Activated CD4-positive, alpha-beta T cell treated with anti-CD3 and anti-CD28 coated beads for 36 hours (primary cell): ENCODE measurements around the gene FANCD2. TPM values are rescaled to one million over a fixed set of nuclear protein-coding genes. Genes with fewer than 3 reads are reported as not detected.
"Not testable (repeated sequence)": the region's sequence is repeated elsewhere in the genome, so short reads cannot be mapped to it uniquely, and the experiment has no call there.

Source experiments
- ATAC-seq: fragments of 200-7000 bp; cut with Tn5 transposase; one replicate; pipeline ENCODE4 v1.10.0; 2021; ENCODE audit warnings: mild to moderate bottlenecking, moderate library complexity
- CTCF ChIA-PET: fragments of 350-600 bp; sonication (Branson Sonifier 250); formaldehyde crosslinking; loops from one replicate; lab custom pipeline; 2021; ENCODE audit warnings: antibody characterized with exemption; lab: Charles Lee
- POLR2A ChIA-PET: fragments of 350-600 bp; sonication (Branson Sonifier 250); formaldehyde crosslinking; loops from one replicate; lab custom pipeline; 2021; ENCODE audit warnings: antibody characterized with exemption, inconsistent platforms; lab: Charles Lee
- DNase-seq: peaks from one replicate; pipeline ENCODE4 v3.0.0-alpha.2; 2020
- H3K27ac Mint-ChIP-seq: one replicate; pipeline ENCODE4 v1.8.0; 2021; ENCODE audit warnings: mixed read lengths
- H3K27me3 Mint-ChIP-seq: one replicate; pipeline ENCODE4 v1.8.0; 2021; ENCODE audit warnings: mixed read lengths
- H3K36me3 Mint-ChIP-seq: one replicate; pipeline ENCODE4 v1.8.0; 2021; ENCODE audit warnings: low read depth, mixed read lengths
- H3K4me1 Mint-ChIP-seq: one replicate; pipeline ENCODE4 v1.8.0; 2021; ENCODE audit warnings: mixed read lengths
- H3K4me3 Mint-ChIP-seq: one replicate; pipeline ENCODE4 v1.8.0; 2021; ENCODE audit warnings: mild to moderate bottlenecking, moderate library complexity, mixed read lengths
- H3K9me3 Mint-ChIP-seq: one replicate; pipeline ENCODE4 v1.8.0; 2021; ENCODE audit warnings: low read depth, mixed read lengths
- intact Hi-C, 2 experiments: fragments of 100-400 bp; cut with DNase I in 1 of 2; cut with micrococcal nuclease in 1 of 2; formaldehyde crosslinking; loops; one replicate each; pipeline versions ENCODE4 v1.14.2 to v1.15.1; 2022 to 2024; cut with DNase I, micrococcal nuclease
- total RNA-seq, 2 experiments: library from RNA; stranded (reverse); gene quantifications; one replicate each; pipeline ENCODE4 v1.2.3, GENCODE V29; 2021

The FANCD2 gene
- total RNA-seq, 2 experiments from 2014 or later, result 86.4 to 87.7 TPM

DNA sequence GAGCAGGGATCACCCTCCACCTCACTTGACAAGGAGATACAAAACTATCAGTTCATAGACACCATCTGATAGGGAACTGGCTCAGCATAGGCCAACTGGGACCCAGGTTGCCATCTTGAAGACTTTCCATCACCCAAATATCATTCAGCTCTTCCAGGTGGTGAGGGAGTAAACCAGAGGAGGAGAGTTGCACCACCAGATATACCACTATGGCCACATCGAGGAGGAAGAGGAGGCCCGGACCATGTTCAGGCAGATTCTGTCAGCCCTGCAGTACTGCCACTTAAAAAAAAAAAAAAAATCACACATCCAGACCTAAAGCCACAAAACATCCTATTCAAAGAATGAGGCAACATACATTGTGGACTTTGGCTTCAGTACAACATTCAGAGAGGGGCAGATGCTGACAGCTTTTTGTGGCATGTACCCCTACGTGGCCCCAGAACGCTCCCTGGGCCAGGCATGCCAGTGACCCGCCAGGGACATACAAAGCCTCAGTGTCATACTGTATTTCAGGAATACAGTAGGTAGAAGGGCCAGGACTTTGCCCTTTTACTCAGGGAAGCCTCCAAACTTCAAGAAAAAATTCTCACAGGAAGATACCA lies 21.2 kb upstream of the FANCD2 start:
- no peak for ATAC-seq
- no peaks in the 10 kb centered on the region for H3K9me3 Mint-ChIP-seq
- no peak for DNase-seq
- no peak overlapping the region for H3K27ac Mint-ChIP-seq
- no peak overlapping the region for H3K4me3 Mint-ChIP-seq
- CTCF ChIA-PET, result interaction anchor here (0.8 kb wide), 1 partner anchor 17 kb away, joined by 3 read pairs; no protein-coding TSS in a partner anchor
- H3K36me3 Mint-ChIP-seq, result peaks cover 30% of the 10 kb centered on the region
- peaks cover 14% of the 10 kb centered on the region for H3K4me1 Mint-ChIP-seq
- POLR2A ChIA-PET, result no interaction called here
- intact Hi-C loops, result no loop called here
- H3K27me3 Mint-ChIP-seq, result no peaks in the 10 kb centered on the region

DNA sequence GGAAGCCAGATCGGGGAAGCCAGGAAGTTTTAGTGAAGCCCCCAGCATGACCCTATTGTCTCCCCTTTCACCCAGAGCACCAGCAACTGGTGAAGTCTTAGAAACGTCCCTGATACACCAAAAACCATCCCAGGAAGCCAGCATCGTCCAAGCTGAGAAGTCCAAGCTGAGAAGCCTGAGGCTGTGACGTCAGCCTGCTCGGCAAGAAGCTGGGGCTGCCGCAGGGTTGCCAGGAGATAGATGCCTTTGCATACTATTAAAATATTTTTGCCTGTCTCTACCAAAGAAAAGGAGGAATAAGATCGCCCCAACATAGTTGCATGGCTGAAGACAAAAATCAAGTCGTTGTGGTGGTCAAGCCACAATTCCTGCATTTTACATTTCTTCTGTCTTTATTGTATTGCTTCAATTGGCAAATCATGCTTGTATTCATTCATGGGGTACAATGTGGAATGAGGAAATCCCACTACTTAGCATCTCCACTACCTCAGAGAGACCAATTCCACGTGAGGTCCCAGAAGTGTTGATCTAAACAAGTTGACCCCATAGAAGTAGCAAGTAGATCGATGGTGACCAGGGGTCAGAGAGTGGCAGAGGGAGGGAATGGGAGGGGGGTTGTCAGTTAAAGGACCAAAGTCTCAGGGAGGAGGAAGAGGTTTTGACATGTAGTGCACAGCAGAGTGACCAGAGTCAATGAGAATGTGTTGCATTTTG lies 20.0 kb upstream of the FANCD2 start:
- intact Hi-C loops, result no loop called here
- Mint-ChIP-seq H3K4me3 (no peak overlapping the region), H3K4me1 (peaks cover 19% of the 10 kb centered on the region), H3K36me3 (peaks cover 22% of the 10 kb centered on the region), H3K9me3 (no peaks in the 10 kb centered on the region), H3K27me3 (peaks cover 4% of the 10 kb centered on the region), H3K27ac (no peak overlapping the region)
- no peak for ATAC-seq
- POLR2A ChIA-PET, result no interaction called here
- DNase-seq, result no peak
- CTCF ChIA-PET, result interaction anchor here (0.5 kb wide), 1 partner anchor 213 kb away, joined by 3 read pairs; no protein-coding TSS in a partner anchor

DNA sequence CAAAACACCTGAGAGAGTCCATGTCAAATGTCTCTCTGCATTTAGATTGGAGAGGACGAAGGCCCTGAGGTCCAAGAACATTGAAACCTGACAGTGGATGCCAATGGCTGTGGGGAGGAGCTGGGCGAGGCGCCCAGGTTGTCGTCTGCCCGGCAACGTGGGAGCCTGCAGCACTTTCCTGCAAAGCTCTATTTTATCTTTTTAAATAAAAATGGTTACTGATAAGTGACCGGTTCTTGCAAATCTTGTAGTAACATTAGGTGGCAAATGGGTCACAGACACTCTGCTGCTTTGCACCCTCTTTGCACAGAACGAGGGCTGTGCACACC lies 19.5 kb upstream of the FANCD2 start:
- Mint-ChIP-seq H3K27ac (no peak overlapping the region), H3K4me3 (no peak overlapping the region), H3K4me1 (peaks cover 19% of the 10 kb centered on the region), H3K27me3 (peaks cover 5% of the 10 kb centered on the region), H3K36me3 (peaks cover 17% of the 10 kb centered on the region), H3K9me3 (no peaks in the 10 kb centered on the region)
- intact Hi-C loops, result no loop called here
- ChIA-PET CTCF (interaction anchor here (0.5 kb wide), 1 partner anchor 213 kb away, joined by 3 read pairs; no protein-coding TSS in a partner anchor), POLR2A (no interaction called here)
- ATAC-seq (no peak), DNase-seq (no peak)

DNA sequence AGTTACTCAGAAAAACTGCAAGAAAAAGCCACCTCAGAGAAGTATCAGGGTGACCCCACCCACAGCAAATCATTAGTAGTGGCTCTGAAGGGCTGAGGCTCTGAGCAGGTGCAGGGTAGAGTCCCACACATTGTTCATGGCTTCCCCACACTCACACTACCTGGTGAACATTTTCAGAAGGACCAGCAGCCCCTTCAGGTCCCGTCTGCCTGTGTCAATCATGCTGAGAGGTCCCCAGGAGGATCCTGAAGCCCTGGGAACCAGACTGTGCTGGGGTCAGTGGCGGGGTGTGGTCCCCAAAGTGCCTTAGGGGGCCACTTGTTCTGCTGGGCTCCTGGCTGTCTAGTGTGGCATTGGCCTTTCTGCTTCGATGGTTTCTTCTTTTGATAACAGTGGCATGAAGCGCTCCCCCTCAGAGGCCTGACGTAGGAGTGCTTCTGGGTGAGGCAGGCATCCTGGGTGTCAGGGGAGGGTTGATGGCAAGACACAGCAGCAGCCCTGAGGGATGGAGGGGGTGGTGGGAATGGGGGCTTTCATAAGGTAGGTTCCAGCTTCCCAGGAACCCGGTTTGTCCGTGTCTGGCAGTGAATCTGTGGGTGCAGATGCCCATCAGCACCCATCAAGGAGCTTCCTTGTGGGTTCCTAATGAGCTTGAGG lies 19.0 kb upstream of the FANCD2 start:
- Mint-ChIP-seq H3K27ac (no peak overlapping the region), H3K27me3 (peaks cover 6% of the 10 kb centered on the region)
- CTCF ChIA-PET, result no interaction called here

DNA sequence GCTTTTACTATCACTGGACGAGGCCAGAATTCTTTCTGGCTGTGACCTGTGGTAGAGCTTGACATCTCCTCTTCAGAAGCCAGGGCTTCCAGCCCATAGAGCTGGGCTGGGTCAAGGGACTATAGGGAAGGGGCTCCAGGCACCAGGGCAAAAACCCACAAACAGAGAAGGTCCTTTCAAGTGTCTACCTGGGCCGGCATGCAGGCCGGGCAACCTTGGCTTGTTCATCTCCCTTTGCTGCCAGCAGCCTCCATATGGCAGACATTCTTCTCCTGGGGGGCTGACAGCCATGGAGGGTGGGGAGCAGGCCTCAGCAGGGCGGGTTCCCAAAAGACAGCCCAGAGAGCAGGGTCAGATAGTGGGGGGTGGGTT lies 18.0 kb upstream of the FANCD2 start:
- POLR2A ChIA-PET, H3K4me3 Mint-ChIP-seq, H3K27me3 Mint-ChIP-seq, ATAC-seq, DNase-seq, H3K9me3 Mint-ChIP-seq, H3K36me3 Mint-ChIP-seq, H3K27ac Mint-ChIP-seq: not testable (repeated sequence)
- intact Hi-C loops, result loop anchor here in 1 of 2 experiments (2.0 kb wide), 1 partner anchor 75 kb away; the partner anchor contains the start of gene CRELD1
- CTCF ChIA-PET, result interaction anchor here (1.1 kb wide), 1 partner anchor 64 kb away, joined by 5 read pairs; no protein-coding TSS in a partner anchor
- peaks cover 20% of the 10 kb centered on the region for H3K4me1 Mint-ChIP-seq

More for the DNA sequence above, 19.0 kb upstream of the FANCD2 start:
- Mint-ChIP-seq H3K4me3 (no peak overlapping the region), H3K36me3 (peaks cover 15% of the 10 kb centered on the region), H3K4me1 (peaks cover 20% of the 10 kb centered on the region), H3K9me3 (no peaks in the 10 kb centered on the region)
- ATAC-seq (no peak), DNase-seq (no peak)
- intact Hi-C loops, result no loop called here
- POLR2A ChIA-PET, result no interaction called here

DNA sequence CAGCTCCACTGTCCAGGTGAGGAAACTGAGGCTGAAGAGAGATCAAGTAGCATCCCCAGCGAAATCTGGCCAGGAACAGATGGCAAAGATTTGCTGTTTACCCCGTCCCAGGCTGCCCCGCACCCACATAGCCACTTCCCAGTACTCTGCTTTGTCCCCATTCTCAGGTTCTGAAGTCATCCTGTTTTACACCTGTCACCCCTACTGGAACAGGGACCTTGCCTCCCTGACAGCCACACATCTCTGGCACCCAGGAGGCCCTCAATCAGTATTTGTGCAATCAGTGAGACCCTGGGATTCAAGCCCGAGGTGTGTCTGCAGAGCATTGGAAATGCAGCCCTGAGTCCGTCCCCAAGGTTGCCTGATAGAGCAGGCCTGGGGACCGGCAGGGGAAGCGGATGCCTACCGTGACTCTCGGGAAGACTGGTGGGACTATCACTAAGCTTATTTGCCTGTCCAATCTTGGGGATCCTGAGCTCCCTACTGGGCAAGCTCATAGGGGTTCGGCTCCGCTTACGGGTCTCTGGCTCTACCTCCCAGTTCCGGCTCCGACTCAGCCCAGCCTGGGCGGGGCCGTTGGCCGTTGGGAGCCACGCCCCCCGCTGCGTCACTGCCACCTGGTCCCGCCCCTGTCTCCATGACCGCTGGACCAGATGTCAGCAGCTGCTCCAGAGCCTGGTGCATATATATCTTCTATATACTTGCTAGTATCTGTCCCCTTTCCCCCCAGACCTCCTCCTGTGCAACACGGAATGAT lies 17.5 kb upstream of the FANCD2 start:
- Mint-ChIP-seq H3K36me3 (peaks cover 4% of the 10 kb centered on the region), H3K4me3 (peak overlapping the region; percentile 48), H3K27ac (no peak overlapping the region), H3K4me1 (peaks cover 20% of the 10 kb centered on the region), H3K27me3 (peaks cover 6% of the 10 kb centered on the region), H3K9me3 (no peaks in the 10 kb centered on the region)
- ChIA-PET CTCF (interaction anchor here (1.1 kb wide), 1 partner anchor 64 kb away, joined by 5 read pairs; no protein-coding TSS in a partner anchor), POLR2A (interaction anchor here (0.5 kb wide), 1 partner anchor 266 kb away, joined by 3 read pairs; no protein-coding TSS in a partner anchor)
- intact Hi-C loops, result loop anchor here in 1 of 2 experiments (2.0 kb wide), 1 partner anchor 76 kb away; the partner anchor contains the start of gene CRELD1
- DNase-seq (peak; percentile 88), ATAC-seq (peak; percentile 83)

DNA sequence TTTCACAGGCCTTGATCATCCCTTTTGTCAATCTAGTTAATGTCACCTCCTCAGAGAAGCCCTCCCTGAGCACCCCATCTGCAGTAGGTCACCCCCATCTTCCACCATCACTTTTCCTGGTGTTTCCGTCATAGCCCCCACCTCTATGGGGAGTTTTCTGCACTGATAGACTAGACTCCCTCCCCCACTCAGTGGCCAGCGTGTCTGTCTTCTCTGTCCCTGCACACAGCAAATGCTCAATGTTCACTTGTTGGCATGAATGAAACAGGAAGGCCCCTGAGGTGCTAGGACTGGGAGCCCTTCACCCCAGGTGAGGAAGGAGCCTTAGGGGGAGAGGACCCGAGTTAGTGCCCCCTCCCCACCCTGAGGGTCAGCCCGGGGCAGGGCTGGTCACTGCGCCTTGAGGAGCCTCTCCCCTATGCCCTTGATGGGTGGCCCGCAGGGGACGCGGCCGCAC lies 15.8 kb upstream of the FANCD2 start:
- H3K4me3 Mint-ChIP-seq, result peak overlapping the region; percentile 22
- no peak overlapping the region for H3K27ac Mint-ChIP-seq
- H3K9me3 Mint-ChIP-seq, result no peaks in the 10 kb centered on the region
- ChIA-PET POLR2A (no interaction called here), CTCF (interaction anchor here (0.5 kb wide), 1 partner anchor 79 kb away, joined by 4 read pairs; no protein-coding TSS in a partner anchor)
- no peaks in the 10 kb centered on the region for H3K36me3 Mint-ChIP-seq
- DNase-seq (no peak), ATAC-seq (no peak)
- intact Hi-C loops, result loop anchor here (2.0 kb wide), 1 partner anchor 24 kb away; the partner anchor contains the start of gene EMC3 (in 2 of the 2)
- peaks cover 20% of the 10 kb centered on the region for H3K4me1 Mint-ChIP-seq
- peaks cover 6% of the 10 kb centered on the region for H3K27me3 Mint-ChIP-seq

DNA sequence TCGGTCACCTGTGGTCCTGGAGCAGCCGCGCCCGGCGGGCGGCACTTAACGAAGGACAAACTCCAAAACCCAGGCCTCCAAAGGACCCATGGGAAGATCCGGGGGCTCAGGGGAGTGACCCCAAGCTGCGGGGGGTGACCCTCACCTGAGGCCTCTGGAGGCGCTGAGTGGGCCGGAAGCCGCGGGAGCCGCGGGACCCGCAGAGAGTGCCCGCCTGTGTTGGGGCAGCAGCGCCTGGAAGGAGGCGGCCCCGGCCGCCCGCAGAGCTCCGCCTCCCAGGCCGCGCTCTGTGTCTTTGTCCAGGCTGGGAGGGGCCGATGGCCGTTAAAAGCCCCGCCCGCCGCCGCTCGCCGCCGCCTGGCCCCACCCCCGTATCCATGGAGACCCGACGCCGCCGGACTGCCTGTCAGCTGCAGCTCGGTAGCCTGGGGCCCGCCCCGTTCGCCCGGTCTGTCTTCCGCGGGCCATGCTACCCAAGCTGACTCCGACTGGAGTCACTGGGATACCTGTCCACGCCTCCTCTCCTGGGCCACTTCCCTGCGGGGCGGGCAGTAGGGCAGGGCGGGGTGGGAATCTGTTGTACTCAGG lies 15.3 kb upstream of the FANCD2 start:
- ChIA-PET CTCF (interaction anchor here (0.5 kb wide), 1 partner anchor 79 kb away, joined by 4 read pairs; no protein-coding TSS in a partner anchor), POLR2A (no interaction called here)
- no peaks in the 10 kb centered on the region for H3K36me3 Mint-ChIP-seq
- peak overlapping the region; percentile 22 for H3K4me3 Mint-ChIP-seq
- no peaks in the 10 kb centered on the region for H3K9me3 Mint-ChIP-seq
- peak; percentile 92 for DNase-seq
- ATAC-seq, result peak; percentile 83
- intact Hi-C loops, result loop anchor here (1.0 to 2.0 kb wide), 2 partner anchors 15 to 24 kb away; partner anchors contain the start of genes EMC3 (in 2 of the 2) and FANCD2 (in 1 of the 2)
- H3K4me1 Mint-ChIP-seq, result peaks cover 20% of the 10 kb centered on the region
- peaks cover 6% of the 10 kb centered on the region for H3K27me3 Mint-ChIP-seq
- H3K27ac Mint-ChIP-seq, result no peak overlapping the region

DNA sequence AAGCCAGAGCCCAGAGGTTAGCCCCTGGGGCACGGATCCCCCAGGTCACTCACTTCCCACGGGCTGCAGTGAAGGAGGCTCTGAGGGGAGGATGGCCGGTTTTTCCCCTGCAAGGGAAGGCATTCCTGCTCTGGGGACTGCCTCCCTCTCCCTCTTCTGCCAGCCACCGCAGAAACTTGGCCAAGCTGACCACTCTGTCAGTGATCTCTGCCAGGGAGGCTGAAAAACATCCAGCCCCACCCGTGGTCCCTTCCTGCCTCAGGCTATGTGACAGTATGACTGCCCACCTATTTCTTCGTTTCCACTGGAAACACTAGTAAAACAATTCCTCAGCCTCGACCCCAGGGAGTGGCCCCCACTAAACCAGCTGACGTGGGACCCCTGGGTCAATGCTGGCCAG lies 14.6 kb upstream of the FANCD2 start:
- Mint-ChIP-seq H3K36me3 (no peaks in the 10 kb centered on the region), H3K9me3 (no peaks in the 10 kb centered on the region), H3K4me1 (peaks cover 20% of the 10 kb centered on the region), H3K27me3 (peaks cover 6% of the 10 kb centered on the region), H3K4me3 (no peak overlapping the region), H3K27ac (no peak overlapping the region)
- ChIA-PET POLR2A (no interaction called here), CTCF (no interaction called here)
- DNase-seq (no peak), ATAC-seq (no peak)
- intact Hi-C loops, result loop anchor here (1.0 to 2.0 kb wide), 2 partner anchors 15 to 25 kb away; partner anchors contain the start of genes EMC3 (in 2 of the 2) and FANCD2 (in 1 of the 2)

DNA sequence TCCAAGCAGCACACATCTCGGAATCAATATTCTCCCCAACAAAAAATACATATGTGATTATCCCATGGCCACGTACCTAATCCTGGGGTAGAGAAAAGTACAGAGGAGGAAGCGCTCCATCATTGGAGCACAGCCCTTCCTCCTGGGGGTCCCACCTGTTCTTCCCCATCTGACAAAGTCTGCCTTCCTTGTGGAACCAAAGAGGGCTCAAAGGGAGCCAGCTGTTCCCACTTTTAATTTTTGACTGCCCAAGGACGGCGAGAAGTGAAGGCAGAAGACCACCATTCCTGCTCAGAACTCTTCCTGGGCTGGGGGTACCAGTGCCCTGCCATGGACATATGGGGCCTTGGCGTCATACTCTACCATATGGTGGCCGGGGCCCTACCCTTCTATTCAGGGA lies 14.1 kb upstream of the FANCD2 start:
- DNase-seq (no peak), ATAC-seq (no peak)
- intact Hi-C loops, result no loop called here
- Mint-ChIP-seq H3K9me3 (no peaks in the 10 kb centered on the region), H3K4me1 (peaks cover 20% of the 10 kb centered on the region), H3K4me3 (no peak overlapping the region), H3K27ac (no peak overlapping the region), H3K27me3 (peaks cover 6% of the 10 kb centered on the region), H3K36me3 (no peaks in the 10 kb centered on the region)
- CTCF ChIA-PET, result no interaction called here
- POLR2A ChIA-PET, result no interaction called here
